Measurements from ENCODE around the gene C11orf42. TPM values are rescaled to one million over a fixed set of nuclear protein-coding genes. Genes with fewer than 3 reads are reported as not detected.

C11orf42 gene
- total and polyA plus RNA-seq, 8 donors: not detected

- peaks cover 21 to 69% (median 44%) of the 10 kb centered on the region in 4 donors for H3K4me1 ChIP-seq
- H3K36me3 ChIP-seq: no peaks in the 10 kb centered on the region
- intact Hi-C loops (cut with DNase I; ENCODE audit: low total_unique reads): no loop called here
- peak overlapping the region in 2 of 5 donors; percentile 16 to 48 for H3K27ac ChIP-seq
- TF ChIP-seq POLR2A (IDR thresholded peaks at IDR 0.05) (no peak), CTCF (IDR thresholded peaks at IDR 0.05) (no peak), EP300 (IDR thresholded peaks at IDR 0.05) (no peak), POLR2AphosphoS5 (IDR thresholded peaks at IDR 0.05) (peak in 2 of 3 donors; percentile 31 to 49)
- peak in 1 of 2 donors; percentile 71 for DNase-seq
- H3K9me3 ChIP-seq: no peaks in the 10 kb centered on the region
- H3K4me3 ChIP-seq: no peak overlapping the region
- no peaks in the 10 kb centered on the region for H3K27me3 ChIP-seq
- WGBS, 5 donors: 20 to 53% (median 33%) methylated on average over 2 of the region's 2 CpGs
Observed at GRCh38 chr11:6229911-6230310, 24.6 kb downstream of the C11orf42 start.

- Histone ChIP-seq H3K27me3 (no peaks in the 10 kb centered on the region), H3K9me3 (no peaks in the 10 kb centered on the region), H3K27ac (peak overlapping the region in 1 of 5 donors; percentile 92), H3K4me1 (peaks cover 21 to 49% (median 34%) of the 10 kb centered on the region in 4 donors), H3K36me3 (no peaks in the 10 kb centered on the region), H3K4me3 (peak overlapping the region in 1 of 4 donors; percentile 80)
- no peak for TF ChIP-seq POLR2A (IDR thresholded peaks at IDR 0.05)
- no peak for TF ChIP-seq EP300 (IDR thresholded peaks at IDR 0.05)
- TF ChIP-seq CTCF (IDR thresholded peaks at IDR 0.05): no peak
- no peak for TF ChIP-seq POLR2AphosphoS5 (IDR thresholded peaks at IDR 0.05)
- no peak for DNase-seq
- intact Hi-C loops (cut with DNase I; ENCODE audit: low total_unique reads): no loop called here
Observed at GRCh38 chr11:6232899-6233298, 27.5 kb downstream of the C11orf42 start.

GRCh38 chr11:6233984-6234386 lies 28.6 kb downstream of the C11orf42 start:
- Histone ChIP-seq H3K4me3 (peak overlapping the region; percentile 71 to 85 (median 78)), H3K27ac (peak overlapping the region; percentile 87 to 96 (median 92)), H3K4me1 (peaks cover 21 to 45% (median 34%) of the 10 kb centered on the region in 4 donors), H3K27me3 (no peaks in the 10 kb centered on the region), H3K9me3 (no peaks in the 10 kb centered on the region), H3K36me3 (no peaks in the 10 kb centered on the region)
- no peak for TF ChIP-seq CTCF (IDR thresholded peaks at IDR 0.05)
- TF ChIP-seq EP300 (IDR thresholded peaks at IDR 0.05): no peak
- no peak for TF ChIP-seq POLR2AphosphoS5 (IDR thresholded peaks at IDR 0.05)
- no peak for TF ChIP-seq POLR2A (IDR thresholded peaks at IDR 0.05)
- no peak for DNase-seq
- intact Hi-C loops (cut with DNase I; ENCODE audit: low total_unique reads): no loop called here
- 0 to 2% (median 1%) methylated on average over 10 of the region's 10 CpGs for WGBS, 5 donors

GRCh38 chr11:6234387-6235107 lies 29.2 kb downstream of the C11orf42 start, which contains the start of gene FHIP1B:
Gene FHIP1B (minus strand): TSS chr11:6234636. CDS start chr11:6224516, 10,120 bp downstream.
- intact Hi-C loops (cut with DNase I; ENCODE audit: low total_unique reads): no loop called here
- Histone ChIP-seq H3K27me3 (no peaks in the 10 kb centered on the region), H3K4me3 (peak within 1 kb of the TSS; percentile 71 to 85 (median 78)), H3K4me1 (peaks cover 21 to 41% (median 31%) of the 10 kb centered on the region in 4 donors), H3K9me3 (no peaks in the 10 kb centered on the region), H3K36me3 (no peaks in the 10 kb centered on the region), H3K27ac (peak within 1 kb of the TSS; percentile 87 to 96 (median 92))
- 0 to 1% (median 0%) methylated on average over 49 to 62 of the region's 62 CpGs for WGBS, 5 donors
- DNase-seq: peak; percentile 100
- TF ChIP-seq EP300 (IDR thresholded peaks at IDR 0.05) (no peak), POLR2A (IDR thresholded peaks at IDR 0.05) (peak in 1 of 4 donors; percentile 18), CTCF (IDR thresholded peaks at IDR 0.05) (no peak), POLR2AphosphoS5 (IDR thresholded peaks at IDR 0.05) (peak; percentile 72 to 95 (median 82))

Data from stomach (tissue), 9 donors.